Ascending aorta (tissue), 2 donors: ENCODE measurements around the gene TEKTIP1. TPM values are rescaled to one million over a fixed set of nuclear protein-coding genes. Genes with fewer than 3 reads are reported as not detected.

Experiments
- DNase-seq, 2 donors: peaks; one replicate each; pipeline ENCODE4 v3.0.0-alpha.2; 2019; ENCODE audit warnings: low spot score in 2 of 2
- H3K27ac ChIP-seq, 2 donors: fragments of 200-600 bp; sonication (generic); one replicate each; pipeline ENCODE4 v1.5.1; 2016 to 2017; ENCODE audit warnings: mild to moderate bottlenecking in 1 of 2
- H3K27me3 ChIP-seq: fragments of 200-600 bp; sonication (generic); one replicate; pipeline ENCODE4 v1.5.1; 2017
- H3K36me3 ChIP-seq, 2 donors: fragments of 200-600 bp; sonication (generic); one replicate each; pipeline ENCODE4 v1.5.1; 2016
- H3K4me1 ChIP-seq, 2 donors: fragments of 200-600 bp; sonication (generic); one replicate each; pipeline ENCODE4 v1.5.1; 2016 to 2017; ENCODE audit warnings: mild to moderate bottlenecking in 1 of 2
- H3K4me3 ChIP-seq, 2 donors: fragments of 200-600 bp; sonication (generic); one replicate each; pipeline ENCODE4 v1.5.1; 2016 to 2017; ENCODE audit warnings: mild to moderate bottlenecking in 1 of 2
- H3K9me3 ChIP-seq, 2 donors: fragments of 200-600 bp; sonication (generic); one replicate each; pipeline ENCODE4 v1.5.1; 2016
- intact Hi-C: fragments of 100-400 bp; cut with DNase I; formaldehyde crosslinking; loops from one replicate; pipeline ENCODE4 v1.15.1; 2023
- total RNA-seq: library from RNA; depleted of rRNA; stranded (reverse); fragments of >200 nt; gene quantifications from one replicate; pipeline ENCODE4 v1.1.0, GENCODE V29; 2016
- TF ChIP-seq, protein P1 (sequence below), 3 experiments: fragments of 200-600 bp in 2 of 3; fragments of 450-650 bp in 1 of 3; sonication (generic) in 2 of 3; IDR thresholded peaks; one replicate each; pipeline ENCODE4 v1.5.1; 2016 to 2019; ENCODE audit warnings: antibody characterized with exemption in 3 of 3, mild to moderate bottlenecking in 1 of 3, moderate library complexity in 1 of 3

The TEKTIP1 gene
- total RNA-seq, 1 donor from 2014 or later: not detected

DNA sequence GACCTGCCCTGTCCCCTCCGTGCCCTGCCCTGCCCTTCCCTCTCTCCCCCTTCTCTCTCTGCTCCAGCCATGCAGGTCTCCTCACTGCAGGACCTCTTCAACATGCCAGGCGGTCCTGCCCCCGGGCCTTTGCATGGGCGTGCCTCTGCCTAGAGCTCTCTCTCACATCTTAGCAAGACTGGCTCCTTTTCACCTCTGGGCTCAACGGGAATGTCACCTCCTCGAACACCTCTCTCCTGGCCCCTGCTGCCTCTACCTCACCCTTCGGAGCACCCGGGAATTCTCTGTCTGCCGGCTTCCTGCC, 12.8 kb downstream of the TEKTIP1 start:
- TF ChIP-seq, protein P1, sequence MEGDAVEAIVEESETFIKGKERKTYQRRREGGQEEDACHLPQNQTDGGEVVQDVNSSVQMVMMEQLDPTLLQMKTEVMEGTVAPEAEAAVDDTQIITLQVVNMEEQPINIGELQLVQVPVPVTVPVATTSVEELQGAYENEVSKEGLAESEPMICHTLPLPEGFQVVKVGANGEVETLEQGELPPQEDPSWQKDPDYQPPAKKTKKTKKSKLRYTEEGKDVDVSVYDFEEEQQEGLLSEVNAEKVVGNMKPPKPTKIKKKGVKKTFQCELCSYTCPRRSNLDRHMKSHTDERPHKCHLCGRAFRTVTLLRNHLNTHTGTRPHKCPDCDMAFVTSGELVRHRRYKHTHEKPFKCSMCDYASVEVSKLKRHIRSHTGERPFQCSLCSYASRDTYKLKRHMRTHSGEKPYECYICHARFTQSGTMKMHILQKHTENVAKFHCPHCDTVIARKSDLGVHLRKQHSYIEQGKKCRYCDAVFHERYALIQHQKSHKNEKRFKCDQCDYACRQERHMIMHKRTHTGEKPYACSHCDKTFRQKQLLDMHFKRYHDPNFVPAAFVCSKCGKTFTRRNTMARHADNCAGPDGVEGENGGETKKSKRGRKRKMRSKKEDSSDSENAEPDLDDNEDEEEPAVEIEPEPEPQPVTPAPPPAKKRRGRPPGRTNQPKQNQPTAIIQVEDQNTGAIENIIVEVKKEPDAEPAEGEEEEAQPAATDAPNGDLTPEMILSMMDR (IDR thresholded peaks at IDR 0.05): no peak
- Histone ChIP-seq H3K4me3 (no peak overlapping the region), H3K36me3 (peaks cover 7 to 16% of the 10 kb centered on the region in 2 donors), H3K27me3 (no peaks in the 10 kb centered on the region), H3K9me3 (no peaks in the 10 kb centered on the region), H3K27ac (no peak overlapping the region), H3K4me1 (peaks cover 8 to 18% of the 10 kb centered on the region in 2 donors)
- DNase-seq: no peak
- intact Hi-C loops: no loop called here

DNA sequence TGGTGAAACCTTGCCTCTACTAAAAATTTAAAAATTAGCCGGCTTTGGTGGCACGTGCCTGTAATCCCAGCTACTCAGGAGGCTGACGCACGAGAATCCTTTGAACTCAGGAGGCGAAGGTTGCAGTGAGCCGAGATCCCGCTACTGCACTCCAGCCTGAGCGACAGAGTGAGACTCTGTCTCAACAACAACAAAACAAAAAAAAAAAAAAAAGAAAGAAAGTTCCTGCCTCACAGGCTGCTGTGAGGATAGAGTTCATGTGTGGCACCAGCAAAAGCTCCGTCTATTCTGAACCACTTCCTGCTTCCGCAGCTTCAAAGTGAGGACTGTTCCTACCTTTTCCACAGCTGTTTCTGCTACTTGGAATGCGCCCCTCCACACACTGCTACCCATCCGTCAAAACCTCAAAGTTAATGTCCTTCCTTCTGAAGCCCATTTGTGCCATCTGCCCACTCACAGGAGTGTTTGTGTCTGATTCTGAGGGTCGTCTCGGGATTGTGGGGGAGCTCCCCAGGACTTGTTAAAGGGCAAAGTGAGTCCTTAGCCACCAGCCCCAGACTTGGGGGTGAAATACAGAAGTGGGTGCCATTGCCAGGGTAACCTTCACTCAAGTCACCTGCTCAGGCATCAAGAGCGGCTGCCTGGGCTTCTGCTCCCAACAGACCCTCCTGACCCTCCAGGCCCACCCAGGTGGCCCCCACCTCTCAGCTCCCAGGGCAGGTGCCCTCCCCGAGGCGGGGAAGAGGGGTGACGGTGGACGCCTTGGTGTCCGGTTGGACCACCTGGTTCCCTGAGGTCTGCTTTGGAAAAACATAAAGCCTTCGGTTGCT, 15.5 kb downstream of the TEKTIP1 start:
- Histone ChIP-seq H3K9me3 (no peaks in the 10 kb centered on the region), H3K27me3 (no peaks in the 10 kb centered on the region), H3K36me3 (peaks cover 0 to 6% of the 10 kb centered on the region in 2 donors), H3K4me1 (peaks cover 8 to 23% of the 10 kb centered on the region in 2 donors), H3K4me3 (no peak overlapping the region), H3K27ac (peak overlapping the region in 1 of 2 donors; percentile 42)
- intact Hi-C loops: loop anchor here (5.0 kb wide), 2 partner anchors 47 to 53 kb away; partner anchors contain the start of genes FZR1 and TBXA2R
- TF ChIP-seq, protein P1 (IDR thresholded peaks at IDR 0.05): no peak
- no peak for DNase-seq

GRCh38 chr19:3555653-3556422, 16.9 kb downstream of the TEKTIP1 start:
- Histone ChIP-seq H3K27me3 (no peaks in the 10 kb centered on the region), H3K4me3 (peak overlapping the region; percentile 63 to 90), H3K4me1 (peaks cover 8 to 23% of the 10 kb centered on the region in 2 donors), H3K27ac (peak overlapping the region in 1 of 2 donors; percentile 60), H3K36me3 (no peaks in the 10 kb centered on the region), H3K9me3 (no peaks in the 10 kb centered on the region)
- intact Hi-C loops: loop anchor here (5.0 kb wide), 2 partner anchors 49 to 51 kb away; partner anchors contain the start of genes FZR1 and TBXA2R
- TF ChIP-seq, protein P1 (IDR thresholded peaks at IDR 0.05): no peak
- no peak for DNase-seq

- Histone ChIP-seq H3K27me3 (no peaks in the 10 kb centered on the region), H3K4me3 (peak overlapping the region; percentile 63 to 90), H3K27ac (peak overlapping the region in 1 of 2 donors; percentile 60), H3K9me3 (no peaks in the 10 kb centered on the region), H3K36me3 (no peaks in the 10 kb centered on the region), H3K4me1 (peaks cover 8 to 23% of the 10 kb centered on the region in 2 donors)
- no peak for DNase-seq
- TF ChIP-seq, protein P1 (IDR thresholded peaks at IDR 0.05): no peak
- intact Hi-C loops: loop anchor here (5.0 kb wide), 2 partner anchors 49 to 51 kb away; partner anchors contain the start of genes FZR1 and TBXA2R
These were observed 17.5 kb downstream of the TEKTIP1 start for GRCh38 chr19:3556423-3556977.

DNA sequence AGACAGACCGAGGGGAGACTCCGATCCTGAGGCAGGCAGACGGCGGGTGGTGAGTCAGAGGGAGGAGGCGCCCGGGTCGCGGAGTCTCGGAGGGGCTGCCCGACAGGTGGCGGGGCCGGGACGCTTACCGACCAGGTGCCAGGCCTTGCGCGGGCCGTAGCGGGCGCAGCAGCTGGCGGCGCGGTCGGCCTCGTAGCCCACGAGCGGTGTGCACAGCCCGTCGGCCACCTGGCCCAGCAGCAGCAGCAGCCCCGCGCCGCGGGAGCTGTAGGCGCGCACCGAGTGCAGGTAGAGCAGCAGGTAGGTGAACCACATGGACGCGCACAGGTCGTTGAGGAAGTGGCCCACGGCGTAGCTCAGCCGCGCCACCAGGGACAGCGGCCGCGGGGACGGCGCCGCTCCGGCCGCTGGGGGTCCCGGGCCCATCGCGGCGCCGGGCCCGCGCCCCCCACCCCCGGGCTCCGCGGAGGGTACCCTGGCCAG, 18.0 kb downstream of the TEKTIP1 start:
- peak overlapping the region in 1 of 2 donors; percentile 60 for H3K27ac ChIP-seq
- peaks cover 8 to 23% of the 10 kb centered on the region in 2 donors for H3K4me1 ChIP-seq
- intact Hi-C loops: loop anchor here (1.0 to 5.0 kb wide), 3 partner anchors 15 to 50 kb away; partner anchors contain the start of genes FZR1, HMG20B and TBXA2R

More for the DNA sequence above, 18.0 kb downstream of the TEKTIP1 start:
- DNase-seq: no peak
- Histone ChIP-seq H3K9me3 (no peaks in the 10 kb centered on the region), H3K27me3 (no peaks in the 10 kb centered on the region), H3K4me3 (peak overlapping the region; percentile 63 to 90), H3K36me3 (no peaks in the 10 kb centered on the region)
- TF ChIP-seq, protein P1 (IDR thresholded peaks at IDR 0.05): peak in 1 of 3 experiments; percentile 43
